Skeletal muscle tissue (tissue), 4 donors: ENCODE data around the gene TENT4A. TPM values are rescaled to one million over a fixed set of nuclear protein-coding genes. Genes with fewer than 3 reads are reported as not detected.

ENCODE experiments used
- H3K27ac ChIP-seq: one replicate; pipeline ENCODE4 v1.7.0; 2013; ENCODE audit warnings: mild to moderate bottlenecking, low read depth, low read length, inconsistent platforms
- H3K27me3 ChIP-seq, 3 donors: one replicate each; pipeline ENCODE4 v1.7.0; 2013; ENCODE audit warnings: low read length in 3 of 3; ENCODE audit not compliant: control insufficient read depth in 3 of 3, insufficient read depth in 3 of 3
- H3K36me3 ChIP-seq, 3 donors: one replicate each; pipeline ENCODE4 v1.7.0; 2013; ENCODE audit warnings: low read length in 3 of 3; ENCODE audit not compliant: control insufficient read depth in 3 of 3, insufficient read depth in 3 of 3
- H3K4me1 ChIP-seq, 3 donors: one replicate each; pipeline ENCODE4 v1.7.0; 2013; ENCODE audit warnings: low read length in 3 of 3, mild to moderate bottlenecking in 3 of 3; ENCODE audit not compliant: control insufficient read depth in 3 of 3, insufficient read depth in 3 of 3
- H3K4me3 ChIP-seq, 3 donors: one replicate each; pipeline ENCODE4 v1.7.0; 2013; ENCODE audit warnings: low read length in 3 of 3
- H3K9ac ChIP-seq, 3 donors: one replicate each; pipeline ENCODE4 v1.7.0; 2013; ENCODE audit warnings: low read length in 3 of 3, mild to moderate bottlenecking in 3 of 3, moderate library complexity in 2 of 3, low read depth in 1 of 3
- H3K9me3 ChIP-seq, 3 donors: one replicate each; pipeline ENCODE4 v1.7.0; 2013; ENCODE audit warnings: low read length in 3 of 3; ENCODE audit not compliant: control insufficient read depth in 3 of 3
- total RNA-seq: library from RNA; depleted of rRNA; stranded (reverse); fragments of >200 nt; gene quantifications from one replicate; pipeline ENCODE4 v1.2.3, GENCODE V29; 2014
- donor health status: Osteomylitis.

The TENT4A gene
- total RNA-seq, 1 donor from 2014 or later: 15.1 TPM

DNA sequence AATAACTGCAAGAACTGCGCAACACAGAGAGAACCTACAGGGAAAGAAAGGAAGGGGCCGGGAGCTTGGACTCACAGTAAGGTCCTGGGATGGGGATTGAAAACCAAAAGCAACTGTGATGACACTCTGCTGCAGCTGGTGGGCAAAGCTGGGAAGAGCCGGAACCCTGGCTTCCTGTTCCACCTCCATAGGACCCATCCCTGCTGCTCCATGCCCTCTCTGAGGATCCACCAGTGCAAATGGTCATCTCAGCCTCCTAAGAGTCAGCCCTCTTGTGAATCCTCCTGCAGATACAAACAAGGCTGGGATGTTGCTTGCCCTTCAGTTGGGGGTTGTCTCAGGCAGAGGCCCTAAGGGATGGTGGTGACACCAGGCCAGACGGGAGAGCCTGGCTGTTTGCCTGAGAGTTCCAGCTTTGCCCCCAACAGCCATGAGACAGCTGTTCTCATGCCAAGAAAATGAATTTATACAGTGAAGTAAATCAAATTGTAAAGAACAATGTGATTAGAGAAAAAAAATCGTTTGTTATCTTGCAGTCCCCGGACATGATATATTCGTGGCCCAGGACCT is 90.8 kb downstream of the TENT4A start:
- no peaks in the 10 kb centered on the region for H3K4me1 ChIP-seq
- H3K27ac ChIP-seq: no peak overlapping the region
- no peaks in the 10 kb centered on the region for H3K27me3 ChIP-seq
- H3K9me3 ChIP-seq: peaks cover 0 to 2% (median 0%) of the 10 kb centered on the region in 3 donors
- no peaks in the 10 kb centered on the region for H3K36me3 ChIP-seq
- no peak overlapping the region for H3K4me3 ChIP-seq
- no peak overlapping the region for H3K9ac ChIP-seq

DNA sequence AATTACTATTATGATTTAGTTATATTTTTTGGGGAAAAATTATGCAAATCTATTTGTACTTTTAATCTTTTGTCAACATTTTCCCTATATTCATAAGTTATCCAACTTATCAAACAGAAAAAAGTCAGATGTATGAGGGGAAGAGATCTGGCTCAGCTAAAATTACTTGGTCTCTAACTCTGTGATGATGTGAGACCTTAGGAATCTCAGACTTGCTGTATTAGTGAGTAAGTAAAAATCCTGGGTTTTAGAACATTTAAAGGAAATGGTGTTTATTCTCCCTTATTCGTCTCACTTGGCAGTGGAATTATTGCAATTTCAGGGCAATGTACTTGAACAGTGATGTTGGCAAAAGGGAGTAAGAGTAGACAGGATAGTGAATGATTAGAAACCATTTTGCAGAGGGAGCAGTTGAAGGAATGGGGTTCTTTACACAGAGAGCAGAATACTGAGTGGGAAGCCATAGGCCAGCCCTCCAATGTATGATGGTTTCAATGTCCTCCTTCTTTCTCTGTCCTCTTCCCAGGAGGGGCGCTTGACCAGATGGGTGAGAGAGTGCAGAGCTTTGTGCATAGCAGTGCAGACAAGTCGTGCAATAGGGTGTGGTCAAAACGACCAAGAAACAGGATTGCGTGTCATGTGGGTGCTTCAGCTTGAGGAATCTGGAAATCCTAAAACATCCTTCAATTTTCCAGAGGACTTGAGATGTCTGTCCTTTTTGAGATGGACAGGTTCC is 91.7 kb downstream of the TENT4A start:
- no peaks in the 10 kb centered on the region for H3K36me3 ChIP-seq

DNA sequence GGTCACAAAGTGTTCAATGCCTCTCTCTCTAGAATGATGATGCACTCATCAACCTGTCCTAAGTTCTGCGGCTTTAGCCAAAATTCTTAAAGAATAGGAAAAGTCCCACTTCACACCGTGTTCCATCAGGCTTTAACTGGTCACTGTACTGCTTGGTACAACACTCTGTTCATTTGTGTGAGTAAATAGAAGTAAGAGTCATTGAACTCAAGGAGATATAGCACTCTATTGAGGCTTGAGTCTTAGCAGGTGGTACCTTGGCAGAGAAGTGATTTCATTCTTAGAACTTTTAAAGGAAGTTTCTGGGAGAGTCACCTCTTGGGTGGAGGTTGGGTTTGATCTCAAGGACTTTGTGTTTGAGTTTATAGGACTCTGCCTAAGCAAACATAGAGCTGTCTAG is 92.6 kb downstream of the TENT4A start:
- Histone ChIP-seq H3K4me1 (no peaks in the 10 kb centered on the region), H3K9ac (no peak overlapping the region), H3K4me3 (no peak overlapping the region), H3K27me3 (no peaks in the 10 kb centered on the region), H3K36me3 (no peaks in the 10 kb centered on the region), H3K27ac (no peak overlapping the region), H3K9me3 (peaks cover 0 to 2% (median 0%) of the 10 kb centered on the region in 3 donors)

More for the DNA sequence above, 91.7 kb downstream of the TENT4A start:
- no peaks in the 10 kb centered on the region for H3K27me3 ChIP-seq
- no peak overlapping the region for H3K27ac ChIP-seq
- H3K9ac ChIP-seq: no peak overlapping the region
- H3K9me3 ChIP-seq: peaks cover 0 to 2% (median 0%) of the 10 kb centered on the region in 3 donors
- no peaks in the 10 kb centered on the region for H3K4me1 ChIP-seq
- no peak overlapping the region for H3K4me3 ChIP-seq

Other genes with a start within 250 kb of the TENT4A start
- gene NSUN2, start 80.4 kb upstream of the TENT4A start, total RNA-seq: 30.8 TPM
- 4.2 TPM for gene SRD5A1, start 80.0 kb upstream of the TENT4A start, total RNA-seq